Trophoblast cell (in vitro differentiated cells and primary cell): ENCODE results near the gene BRD2. TPM values are rescaled to one million over a fixed set of nuclear protein-coding genes. Genes with fewer than 3 reads are reported as not detected.

Experiments used
- DNase-seq, 2 donors: peaks; one replicate each; pipeline ENCODE4 v3.0.0-alpha.2; 2016
- H2AFZ ChIP-seq: 2 replicates; pipeline ENCODE4 v1.6.1; 2013; ENCODE audit warnings: low read length, moderate library complexity, mild to moderate bottlenecking; ENCODE audit not compliant: insufficient read depth, poor library complexity
- H2AK5ac ChIP-seq: 2 replicates; pipeline ENCODE4 v1.6.1; 2013; ENCODE audit warnings: mild to moderate bottlenecking, low read length
- H2BK120ac ChIP-seq: 2 replicates; pipeline ENCODE4 v1.6.1; 2013; ENCODE audit warnings: low read length, mild to moderate bottlenecking, moderate library complexity; ENCODE audit not compliant: insufficient read depth, poor library complexity
- H2BK12ac ChIP-seq: 2 replicates; pipeline ENCODE4 v1.6.1; 2013; ENCODE audit warnings: mild to moderate bottlenecking, low read length, moderate library complexity
- H2BK5ac ChIP-seq: 2 replicates; pipeline ENCODE4 v1.6.1; 2013; ENCODE audit warnings: low read length, low read depth, moderate library complexity, mild to moderate bottlenecking; ENCODE audit not compliant: poor library complexity
- H3K14ac ChIP-seq: 2 replicates; pipeline ENCODE4 v1.6.1; 2013; ENCODE audit warnings: mild to moderate bottlenecking, low read length
- H3K18ac ChIP-seq: 2 replicates; pipeline ENCODE4 v1.6.1; 2013; ENCODE audit warnings: mild to moderate bottlenecking, low read length
- H3K23ac ChIP-seq: 2 replicates; pipeline ENCODE4 v1.6.1; 2013; ENCODE audit warnings: low read length
- H3K27ac ChIP-seq: 2 replicates; pipeline ENCODE4 v1.5.1; 2013; ENCODE audit warnings: low read depth, mild to moderate bottlenecking, inconsistent platforms, low read length, moderate library complexity
- H3K27me3 ChIP-seq: 2 replicates; pipeline ENCODE4 v1.6.1; 2013; ENCODE audit warnings: inconsistent platforms, mild to moderate bottlenecking, low read length, moderate library complexity; ENCODE audit not compliant: insufficient read depth
- H3K36me3 ChIP-seq, 2 experiments: 1 replicate in 1 of 2; 2 replicates in 1 of 2; pipeline ENCODE4 v1.6.1; 2013; ENCODE audit warnings: low read length in 2 of 2, mild to moderate bottlenecking in 2 of 2, moderate library complexity in 1 of 2; ENCODE audit not compliant: insufficient read depth in 2 of 2, control insufficient read depth in 1 of 2
- H3K4ac ChIP-seq: 2 replicates; pipeline ENCODE4 v1.6.1; 2013; ENCODE audit warnings: low read depth, mild to moderate bottlenecking, low read length, moderate library complexity
- H3K4me1 ChIP-seq, 2 experiments: 1 replicate in 1 of 2; 2 replicates in 1 of 2; pipeline ENCODE4 v1.6.1; 2013; ENCODE audit warnings: low read length in 2 of 2, mild to moderate bottlenecking in 2 of 2, moderate library complexity in 1 of 2; ENCODE audit not compliant: insufficient read depth in 2 of 2, control insufficient read depth in 1 of 2
- H3K4me2 ChIP-seq: 2 replicates; pipeline ENCODE4 v1.6.1; 2013; ENCODE audit warnings: inconsistent platforms, mild to moderate bottlenecking, low read length, moderate library complexity
- H3K4me3 ChIP-seq: 2 replicates; pipeline ENCODE4 v1.5.1; 2013; ENCODE audit warnings: mild to moderate bottlenecking, low read depth, low read length, inconsistent platforms
- H3K79me1 ChIP-seq: one replicate; pipeline ENCODE4 v1.6.1; 2013; ENCODE audit warnings: low read length
- H3K79me2 ChIP-seq: 2 replicates; pipeline ENCODE4 v1.6.1; 2013; ENCODE audit warnings: low read length, mild to moderate bottlenecking; ENCODE audit not compliant: control insufficient read depth, insufficient read depth, poor library complexity
- H3K9ac ChIP-seq: 2 replicates; pipeline ENCODE4 v1.6.1; 2013; ENCODE audit warnings: mild to moderate bottlenecking, low read length
- H3K9me3 ChIP-seq: 2 replicates; pipeline ENCODE4 v1.6.1; 2013; ENCODE audit warnings: low read depth, mild to moderate bottlenecking, control low read depth, inconsistent platforms, low read length; ENCODE audit not compliant: insufficient read depth
- H4K12ac ChIP-seq: 2 replicates; pipeline ENCODE4 v1.6.1; 2013; ENCODE audit warnings: low read depth, mild to moderate bottlenecking, low read length, moderate library complexity
- H4K8ac ChIP-seq: 2 replicates; pipeline ENCODE4 v1.6.1; 2013; ENCODE audit warnings: low read depth, mild to moderate bottlenecking, low read length, moderate library complexity
- H4K91ac ChIP-seq: one replicate; pipeline ENCODE4 v1.6.1; 2013; ENCODE audit warnings: low read depth, mild to moderate bottlenecking, low read length, moderate library complexity
- WGBS: extraction: QIAGEN DNeasy Blood & Tissue Kit; methylation state at CpG from one replicate; pipeline ENCODE4 v1.1.7; 2013; ENCODE audit warnings: missing lambda C conversion rate; ENCODE audit not compliant: insufficient read length, insufficient coverage; ENCODE audit errors: extremely low coverage; 5-methylcytosine and 5-hydroxymethylcytosine counted together
- polyA plus RNA-seq: library from polyadenylated mRNA; stranded (reverse); fragments of 200-250 nt; gene quantifications from 2 replicates; pipeline ENCODE4 v1.2.3, GENCODE V29; 2013

BRD2 gene
- polyA plus RNA-seq = 265 and 273 TPM in 2 replicates

GRCh38 chr6:32968093-32968866 lies at the start of gene BRD2:
Gene BRD2 (plus strand): TSS chr6:32968594. CDS start chr6:32972899, 4,305 bp downstream.
- H4K91ac ChIP-seq = peak within 1 kb of the TSS; percentile 100
- H3K79me2 ChIP-seq = peaks cover 38% of the 10 kb centered on the region
- peak within 1 kb of the TSS; percentile 86 for H3K4me3 ChIP-seq
- peak within 1 kb of the TSS; percentile 99 for H2BK5ac ChIP-seq
- H2BK120ac ChIP-seq = peak within 1 kb of the TSS; percentile 100
- H3K14ac ChIP-seq = peak within 1 kb of the TSS; percentile 99
- peak within 1 kb of the TSS; percentile 24 for H2BK12ac ChIP-seq
- peak within 1 kb of the TSS; percentile 61 for H3K4me2 ChIP-seq
- peak within 1 kb of the TSS; percentile 99 for H4K8ac ChIP-seq
- peaks cover 12% of the 10 kb centered on the region in 2 experiments for H3K36me3 ChIP-seq
- H3K9me3 ChIP-seq = peaks cover 2% of the 10 kb centered on the region
- H4K12ac ChIP-seq = peak within 1 kb of the TSS; percentile 97
- peak within 1 kb of the TSS; percentile 96 for H3K4ac ChIP-seq
- peaks cover 0 to 5% of the 10 kb centered on the region in 2 experiments for H3K4me1 ChIP-seq
- peak; percentile 97 to 99 for DNase-seq
- no peaks in the 10 kb centered on the region for H3K27me3 ChIP-seq
- peak within 1 kb of the TSS; percentile 90 for H3K9ac ChIP-seq
- H2AFZ ChIP-seq = peak within 1 kb of the TSS; percentile 92
- peak within 1 kb of the TSS; percentile 100 for H3K27ac ChIP-seq
- WGBS = no CpG with 5 or more reads among the region's 62 CpGs
- H2AK5ac ChIP-seq = peak within 1 kb of the TSS; percentile 96
- no peak within 1 kb of the TSS for H3K23ac ChIP-seq
- peak within 1 kb of the TSS; percentile 99 for H3K18ac ChIP-seq
- H3K79me1 ChIP-seq = peaks cover 40% of the 10 kb centered on the region

GRCh38 chr6:32920715-32921114 lies 47.7 kb upstream of the BRD2 start:
- H4K12ac ChIP-seq = no peak overlapping the region
- no peaks in the 10 kb centered on the region for H3K79me2 ChIP-seq
- H4K91ac ChIP-seq = no peak overlapping the region
- no peak overlapping the region for H3K9ac ChIP-seq
- no peak overlapping the region for H2BK12ac ChIP-seq
- H2AK5ac ChIP-seq = no peak overlapping the region
- no peak for DNase-seq
- no peaks in the 10 kb centered on the region for H3K4me1 ChIP-seq
- no peak overlapping the region for H3K4ac ChIP-seq
- H3K36me3 ChIP-seq = no peaks in the 10 kb centered on the region
- H4K8ac ChIP-seq = no peak overlapping the region
- H3K18ac ChIP-seq = no peak overlapping the region
- no peak overlapping the region for H2BK5ac ChIP-seq
- WGBS = no CpG with 5 or more reads among the region's 2 CpGs
- H3K79me1 ChIP-seq = no peaks in the 10 kb centered on the region
- H3K23ac ChIP-seq = no peak overlapping the region
- no peaks in the 10 kb centered on the region for H3K27me3 ChIP-seq
- H2BK120ac ChIP-seq = no peak overlapping the region
- no peak overlapping the region for H2AFZ ChIP-seq
- no peak overlapping the region for H3K14ac ChIP-seq
- H3K27ac ChIP-seq = no peak overlapping the region
- no peak overlapping the region for H3K4me2 ChIP-seq
- H3K4me3 ChIP-seq = no peak overlapping the region
- H3K9me3 ChIP-seq = no peaks in the 10 kb centered on the region

- Histone ChIP-seq H2BK12ac (no peak overlapping the region), H3K79me1 (no peaks in the 10 kb centered on the region), H3K9me3 (no peaks in the 10 kb centered on the region), H3K18ac (no peak overlapping the region), H3K79me2 (no peaks in the 10 kb centered on the region), H3K14ac (no peak overlapping the region), H4K91ac (no peak overlapping the region), H3K4me2 (no peak overlapping the region), H3K9ac (no peak overlapping the region), H3K36me3 (no peaks in the 10 kb centered on the region), H2BK120ac (no peak overlapping the region), H2AK5ac (no peak overlapping the region), H4K8ac (no peak overlapping the region), H3K27me3 (no peaks in the 10 kb centered on the region), H3K4me3 (no peak overlapping the region), H2BK5ac (no peak overlapping the region), H2AFZ (no peak overlapping the region), H3K4ac (no peak overlapping the region), H3K27ac (no peak overlapping the region), H4K12ac (no peak overlapping the region), H3K4me1 (no peaks in the 10 kb centered on the region), H3K23ac (no peak overlapping the region)
- no peak for DNase-seq
- no CpG with 5 or more reads among the region's 2 CpGs for WGBS
Measured at GRCh38 chr6:32922083-32922482, 46.3 kb upstream of the BRD2 start.

- Histone ChIP-seq H3K4ac (no peak overlapping the region), H3K4me1 (no peaks in the 10 kb centered on the region), H3K9me3 (no peaks in the 10 kb centered on the region), H2AFZ (no peak overlapping the region), H4K12ac (no peak overlapping the region), H3K4me2 (no peak overlapping the region), H2BK12ac (no peak overlapping the region), H2BK120ac (no peak overlapping the region), H3K79me1 (no peaks in the 10 kb centered on the region), H3K23ac (no peak overlapping the region), H4K91ac (no peak overlapping the region), H3K4me3 (no peak overlapping the region), H3K36me3 (no peaks in the 10 kb centered on the region), H3K14ac (no peak overlapping the region), H4K8ac (no peak overlapping the region), H3K18ac (no peak overlapping the region), H2AK5ac (no peak overlapping the region), H3K27ac (no peak overlapping the region), H3K79me2 (no peaks in the 10 kb centered on the region), H3K27me3 (no peaks in the 10 kb centered on the region), H3K9ac (no peak overlapping the region), H2BK5ac (no peak overlapping the region)
- DNase-seq = no peak
- WGBS = no CpG with 5 or more reads among the region's 1 CpG
Measured at GRCh38 chr6:32931211-32931610, 37.2 kb upstream of the BRD2 start.
